ENCODE results near the gene HYCC2. TPM values are rescaled to one million over a fixed set of nuclear protein-coding genes. Genes with fewer than 3 reads are reported as not detected.

The HYCC2 gene
- total RNA-seq, 1 donor = 17.7 TPM

- no peak for DNase-seq (ENCODE audit: low read depth)
- H3K4me3 ChIP-seq (ENCODE audit: low read depth, low read length) = no peak overlapping the region
- no peak for TF ChIP-seq CTCF (IDR thresholded peaks at IDR 0.05; ENCODE audit: insufficient read depth, low read depth, low read length)
Measured at GRCh38 chr2:201024518-201024917, 47.0 kb downstream of the HYCC2 start.

GRCh38 chr2:201021914-201022313 lies 49.6 kb downstream of the HYCC2 start:
- no peak overlapping the region for H3K4me3 ChIP-seq (ENCODE audit: low read depth, low read length)
- peak; percentile 42 for DNase-seq (ENCODE audit: low read depth)
- TF ChIP-seq CTCF (IDR thresholded peaks at IDR 0.05; ENCODE audit: insufficient read depth, low read depth, low read length) = no peak

Small RNAs within 50 kb of the gene (small RNA-seq; reads per million reads assigned to genes)
- not detected for gene RNU6-1206P

Other genes starting within 250 kb of the HYCC2 start
- gene CLK1, start 207.0 kb downstream of the HYCC2 start, total RNA-seq = 39.9 and 64.8 TPM in 2 replicates
- 28.0 and 38.9 TPM in 2 replicates for gene PPIL3, start 182.6 kb downstream of the HYCC2 start, total RNA-seq
- gene NIF3L1, start 182.3 kb downstream of the HYCC2 start, total RNA-seq = 22.9 and 30.2 TPM in 2 replicates
- gene ORC2, start 108.0 kb downstream of the HYCC2 start, total RNA-seq = 10.0 and 22.5 TPM in 2 replicates
- gene NDUFB3, start 330 bp upstream of the HYCC2 start, total RNA-seq = 44.1 and 54.0 TPM in 2 replicates
- 65.1 and 143 TPM in 2 replicates for gene CFLAR, start 44.5 kb upstream of the HYCC2 start, total RNA-seq
- 5.2 and 5.6 TPM in 2 replicates for gene CASP10, start 111.5 kb upstream of the HYCC2 start, total RNA-seq
- 14.2 and 22.0 TPM in 2 replicates for gene CASP8, start 188.9 kb upstream of the HYCC2 start, total RNA-seq

Data from fibroblast of villous mesenchyme (primary cell).